Prostate gland (tissue), 2 donors: ENCODE results near the gene PCSK6.

Experiments used
- CTCF ChIP-seq, 4 experiments: fragments of 200-600 bp in 2 of 4; fragments of 450-650 bp in 2 of 4; sonication (generic) in 2 of 4; IDR thresholded peaks; 1 replicate in 3 of 4; 2 replicates in 1 of 4; pipeline ENCODE4 v1.5.1; 2016 to 2019; ENCODE audit warnings: antibody characterized with exemption in 4 of 4, mild to moderate bottlenecking in 2 of 4, moderate library complexity in 2 of 4
- POLR2A ChIP-seq: fragments of 450-650 bp; IDR thresholded peaks from one replicate; pipeline ENCODE4 v1.6.1; 2016; ENCODE audit warnings: antibody characterized with exemption, mild to moderate bottlenecking

GRCh38 chr15:101498076-101498716 is 8.7 kb upstream of the PCSK6 start:
- TF ChIP-seq CTCF (IDR thresholded peaks at IDR 0.05) (no peak), POLR2A (no peak)
